GM21529 (cell line): Measurements from ENCODE around the gene LSP1.
A peak's percentile ranks its signal among the peaks of the same experiment; 100 is the strongest.

Experiments
- ATAC-seq: cut with Tn5 transposase; IDR thresholded peaks from one replicate; pipeline ENCODE4 v1.9.1; 2021; ENCODE audit not compliant: unreplicated experiment

The LSP1 gene

DNA sequence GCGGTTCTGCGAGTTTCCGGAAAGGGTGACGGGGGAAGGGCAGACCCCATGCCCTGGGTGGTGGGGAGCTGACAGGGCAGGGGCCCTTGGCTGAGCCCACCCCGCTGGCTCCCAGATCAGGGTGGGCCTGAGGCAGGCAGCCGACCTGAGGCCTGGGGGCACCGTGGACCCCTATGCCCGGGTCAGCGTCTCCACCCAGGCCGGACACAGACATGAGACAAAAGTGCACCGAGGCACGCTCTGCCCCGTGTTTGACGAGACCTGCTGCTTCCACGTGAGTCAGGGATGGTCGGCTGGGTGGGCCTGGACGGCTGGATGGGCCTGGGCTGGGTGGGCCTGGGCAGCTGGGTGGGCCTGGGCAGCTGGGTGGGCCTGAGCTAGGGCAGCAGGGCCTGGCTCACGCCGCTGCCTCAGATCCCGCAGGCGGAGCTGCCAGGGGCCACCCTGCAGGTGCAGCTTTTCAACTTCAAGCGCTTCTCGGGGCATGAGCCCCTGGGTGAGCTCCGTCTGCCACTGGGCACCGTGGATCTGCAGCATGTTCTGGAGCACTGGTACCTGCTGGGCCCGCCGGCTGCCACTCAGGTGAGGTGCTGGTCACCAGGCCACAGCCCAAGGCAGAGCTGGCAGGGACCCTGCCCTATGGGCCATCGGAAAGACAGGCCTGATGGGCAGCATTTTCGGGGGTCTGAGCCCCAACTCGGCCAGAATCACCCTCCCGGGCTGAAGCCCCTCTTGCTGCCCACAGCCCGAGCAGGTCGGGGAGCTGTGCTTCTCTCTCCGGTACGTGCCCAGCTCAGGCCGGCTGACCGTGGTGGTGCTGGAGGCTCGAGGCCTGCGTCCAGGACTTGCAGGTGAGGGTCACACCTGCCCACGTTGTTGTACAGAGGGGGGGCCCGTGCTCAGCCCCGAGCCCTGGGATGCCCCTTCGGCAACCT is 16.6 kb upstream of the LSP1 start:
- no peak for ATAC-seq

DNA sequence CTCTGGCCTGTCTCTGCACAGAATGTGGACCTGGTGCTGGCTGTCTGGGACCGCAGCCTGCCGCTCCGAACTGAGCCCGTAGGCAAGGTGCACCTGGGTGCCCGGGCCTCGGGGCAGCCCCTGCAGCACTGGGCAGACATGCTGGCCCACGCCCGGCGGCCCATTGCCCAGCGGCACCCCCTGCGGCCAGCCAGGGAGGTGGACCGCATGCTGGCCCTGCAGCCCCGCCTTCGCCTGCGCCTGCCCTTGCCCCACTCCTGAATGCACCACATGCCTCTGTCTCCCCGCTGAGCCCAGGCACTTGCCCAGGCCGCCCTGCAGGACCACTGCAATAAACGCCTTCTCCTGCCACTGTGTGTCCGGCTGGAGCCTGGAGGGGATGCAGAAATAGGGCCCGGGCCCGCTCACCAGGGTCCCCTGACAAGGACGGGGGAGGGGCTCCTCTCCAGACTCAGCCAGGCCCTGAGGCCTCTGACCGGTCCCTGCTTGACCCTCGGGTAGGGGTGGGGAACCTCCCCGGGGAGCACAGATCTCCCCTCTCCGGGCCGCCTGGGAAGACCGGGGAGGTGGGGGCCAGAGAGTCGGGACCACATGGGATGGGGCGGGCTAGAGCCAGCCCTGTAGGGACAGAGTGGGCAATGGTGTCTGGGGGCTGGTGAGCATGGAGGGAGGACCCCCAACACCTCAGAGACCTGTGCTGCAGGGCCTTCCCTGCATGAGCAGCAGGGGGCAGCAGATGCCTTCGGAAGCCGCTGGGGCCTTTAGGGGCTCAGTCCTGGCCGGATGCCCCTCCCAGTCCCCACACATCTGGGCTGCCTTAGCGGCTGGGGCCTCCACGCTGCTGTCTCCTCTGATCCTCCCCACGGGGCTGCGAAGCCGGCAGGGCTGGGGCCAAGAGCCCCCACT is 15.5 kb upstream of the LSP1 start:
- peak; percentile 52 for ATAC-seq

DNA sequence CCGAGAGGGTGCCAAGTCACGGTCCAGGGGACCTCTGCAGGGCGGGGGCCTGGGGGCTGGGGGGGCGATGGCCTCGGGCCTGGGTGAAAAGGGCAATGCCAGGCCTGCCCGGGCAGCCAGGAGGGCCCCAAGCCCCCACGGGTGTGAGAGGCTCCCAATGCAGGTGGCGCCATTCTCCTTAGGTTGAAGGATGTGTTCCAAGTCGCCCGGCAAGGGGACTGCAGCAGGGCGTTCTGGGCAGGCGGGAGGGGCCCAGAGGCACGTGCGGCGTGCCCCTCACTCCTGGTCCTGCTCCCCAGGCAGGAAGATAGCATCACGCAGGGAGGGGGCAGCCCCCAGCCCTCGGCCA is 14.8 kb upstream of the LSP1 start:
- ATAC-seq: no peak

DNA sequence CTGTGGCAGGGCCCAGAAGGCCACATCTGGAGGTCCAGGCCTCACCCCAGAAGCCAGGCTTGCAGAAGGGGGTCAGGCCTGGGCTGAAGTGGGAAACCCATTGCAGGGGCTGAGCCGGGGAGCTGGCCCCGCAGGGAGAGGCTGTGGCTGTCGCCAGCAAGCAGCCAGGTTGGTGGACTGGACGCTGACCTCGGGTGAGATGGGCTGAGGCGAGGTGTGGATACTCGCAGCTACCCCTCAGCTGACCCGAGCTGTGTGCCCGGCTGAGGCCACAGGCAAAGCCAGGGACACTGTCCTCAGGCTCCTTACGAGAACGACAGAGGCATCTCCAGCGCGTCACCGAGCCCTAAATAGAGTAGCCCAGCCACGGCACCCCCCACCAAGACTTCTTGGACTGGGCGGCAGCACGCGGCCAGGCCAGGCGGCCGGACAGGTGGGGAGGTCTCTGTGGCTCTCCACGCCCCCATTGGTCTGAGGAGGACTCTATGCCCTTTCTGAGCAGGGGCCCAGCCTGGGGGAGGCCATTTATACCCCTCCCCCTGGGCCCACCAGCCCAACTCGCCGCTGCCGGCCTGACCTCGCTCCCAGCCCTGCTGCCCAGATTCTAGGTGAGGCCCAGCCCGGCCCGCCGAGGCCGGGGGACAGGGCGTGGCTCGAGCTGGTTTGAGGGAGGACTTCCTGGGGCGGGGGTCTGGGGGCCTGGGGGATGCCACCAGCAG is 14.3 kb upstream of the LSP1 start, which contains the start of gene TNNI2:
Gene TNNI2, plus strand, starts transcription at position 556 of the 719 bp plus-strand sequence. CDS start 716 bp downstream, outside the sequence.
- no peak for ATAC-seq

DNA sequence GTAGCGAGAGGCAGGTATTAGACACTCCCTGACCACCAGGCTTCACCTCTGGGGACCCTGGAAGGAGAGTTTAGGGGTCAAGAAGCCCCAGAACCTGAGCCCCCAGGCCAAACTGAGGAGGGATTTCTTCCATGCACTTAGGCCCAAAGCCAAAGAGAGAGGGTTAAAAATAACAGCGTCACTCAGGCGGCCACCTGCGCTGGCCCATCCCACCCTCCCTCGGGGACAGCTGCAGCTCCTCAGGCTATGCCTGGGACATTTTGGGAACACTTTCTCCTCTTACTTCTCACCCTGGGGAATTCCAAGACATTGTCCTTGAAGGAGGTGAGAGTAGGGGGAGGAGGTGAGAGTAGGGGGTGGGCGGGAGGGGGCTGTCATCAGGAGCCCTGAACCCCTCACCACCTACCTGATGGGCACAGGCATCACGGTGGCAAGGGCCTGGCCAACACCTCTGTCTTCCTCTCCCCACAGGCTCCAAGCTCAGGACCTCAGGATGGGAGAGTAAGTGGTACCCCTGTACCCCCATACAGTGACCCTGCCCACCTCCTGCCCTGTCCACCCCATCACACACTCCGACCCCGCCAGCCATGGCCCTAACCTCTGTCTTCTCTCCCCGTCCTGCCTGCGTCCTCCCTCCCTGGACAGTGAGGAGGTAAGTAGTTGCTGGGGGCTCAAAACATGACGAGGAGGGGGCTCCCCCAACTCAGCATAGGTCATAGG is 13.5 kb upstream of the LSP1 start:
- ATAC-seq: no peak

DNA sequence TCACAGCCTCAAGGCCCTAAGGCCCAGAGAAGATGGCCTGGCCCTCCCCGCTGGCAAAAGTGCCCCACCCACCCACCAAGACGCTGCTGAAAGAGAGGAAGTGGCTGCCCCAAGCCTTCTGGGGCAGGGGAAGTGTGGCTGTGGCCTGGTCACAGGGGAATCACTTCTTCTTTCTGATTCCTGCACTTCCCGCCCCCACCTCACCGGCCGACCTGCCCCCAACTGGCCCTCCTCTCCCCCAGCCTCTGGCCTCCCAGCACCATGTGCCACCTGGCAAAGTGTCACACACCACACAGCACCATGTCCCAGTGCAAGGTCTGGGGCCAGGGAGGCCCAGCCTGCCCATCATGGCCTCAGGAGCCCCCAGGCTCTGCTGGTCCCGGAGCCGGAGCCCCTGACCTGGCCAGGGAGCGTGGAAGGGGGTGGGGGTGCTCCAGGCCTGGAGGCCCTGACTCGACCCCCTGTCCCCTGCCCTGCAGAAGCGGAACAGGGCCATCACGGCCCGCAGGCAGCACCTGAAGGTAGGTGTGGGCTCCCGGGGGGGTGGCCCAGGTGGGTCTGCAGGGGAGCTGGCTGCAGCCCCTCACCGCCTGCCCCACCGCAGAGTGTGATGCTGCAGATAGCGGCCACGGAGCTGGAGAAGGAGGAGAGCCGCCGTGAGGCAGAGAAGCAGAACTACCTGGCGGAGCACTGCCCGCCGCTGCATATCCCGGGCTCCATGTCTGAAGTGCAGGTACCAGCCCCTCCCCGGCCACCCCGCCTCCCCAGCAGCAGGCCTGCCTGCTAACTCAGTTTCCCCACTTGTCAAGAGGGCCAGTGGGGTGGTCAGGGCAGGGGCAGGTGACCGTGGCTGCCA is 12.7 kb upstream of the LSP1 start:
- peak; percentile 43 for ATAC-seq

DNA sequence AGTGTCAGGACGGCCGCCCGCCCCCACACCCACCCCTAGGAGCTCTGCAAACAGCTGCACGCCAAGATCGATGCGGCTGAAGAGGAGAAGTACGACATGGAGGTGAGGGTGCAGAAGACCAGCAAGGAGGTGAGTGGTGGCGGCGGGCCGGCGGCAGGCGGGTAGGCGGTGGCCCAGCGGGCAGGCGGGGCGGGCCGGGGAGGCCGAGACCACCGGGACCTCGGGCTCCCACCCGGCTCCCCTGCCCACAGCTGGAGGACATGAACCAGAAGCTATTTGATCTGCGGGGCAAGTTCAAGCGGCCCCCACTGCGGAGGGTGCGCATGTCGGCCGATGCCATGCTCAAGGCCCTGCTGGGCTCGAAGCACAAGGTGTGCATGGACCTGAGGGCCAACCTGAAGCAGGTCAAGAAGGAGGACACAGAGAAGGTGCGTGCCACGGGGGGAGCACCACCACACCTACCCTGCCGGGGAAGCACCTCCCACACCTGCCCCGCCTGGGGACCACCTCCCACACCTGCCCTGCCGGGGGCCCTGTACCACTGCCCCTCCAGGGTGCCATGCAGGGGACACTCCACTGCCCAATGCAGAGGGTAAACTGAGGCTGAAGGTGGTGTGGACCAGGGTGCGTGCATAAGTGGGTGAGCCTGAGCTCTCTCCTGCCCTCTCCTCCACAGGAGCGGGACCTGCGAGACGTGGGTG is 12.0 kb upstream of the LSP1 start:
- ATAC-seq: no peak

DNA sequence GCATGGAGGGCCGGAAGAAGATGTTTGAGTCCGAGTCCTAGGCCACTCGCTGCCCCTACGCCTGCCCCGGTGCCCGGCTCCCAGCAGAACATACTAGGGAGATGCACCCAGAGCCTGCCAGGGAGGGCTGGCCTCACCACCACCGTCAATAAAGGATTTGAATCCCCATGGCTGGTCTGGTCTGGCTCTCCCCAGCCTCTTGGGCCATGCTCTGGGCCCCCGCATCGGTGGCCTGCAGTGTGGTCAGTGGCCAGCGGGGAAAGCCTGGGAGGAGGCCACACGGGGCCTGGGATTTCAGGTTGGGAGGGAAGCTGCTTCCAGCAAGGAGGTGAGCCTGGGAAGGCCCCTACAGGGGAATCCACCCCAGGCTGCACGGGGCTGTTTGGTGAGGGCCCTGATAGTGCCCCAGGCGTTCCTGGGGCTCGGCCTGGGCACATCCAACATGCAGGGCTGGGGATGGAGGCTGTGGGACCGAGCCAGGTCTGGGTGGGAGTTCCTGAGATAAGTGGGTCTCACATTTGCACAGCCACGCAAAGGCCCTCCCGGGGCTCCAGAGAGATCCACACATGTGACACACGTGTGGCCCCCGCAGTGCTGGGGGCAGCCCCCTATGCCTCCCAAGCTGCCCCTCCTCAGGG is 11.3 kb upstream of the LSP1 start:
- no peak for ATAC-seq

DNA sequence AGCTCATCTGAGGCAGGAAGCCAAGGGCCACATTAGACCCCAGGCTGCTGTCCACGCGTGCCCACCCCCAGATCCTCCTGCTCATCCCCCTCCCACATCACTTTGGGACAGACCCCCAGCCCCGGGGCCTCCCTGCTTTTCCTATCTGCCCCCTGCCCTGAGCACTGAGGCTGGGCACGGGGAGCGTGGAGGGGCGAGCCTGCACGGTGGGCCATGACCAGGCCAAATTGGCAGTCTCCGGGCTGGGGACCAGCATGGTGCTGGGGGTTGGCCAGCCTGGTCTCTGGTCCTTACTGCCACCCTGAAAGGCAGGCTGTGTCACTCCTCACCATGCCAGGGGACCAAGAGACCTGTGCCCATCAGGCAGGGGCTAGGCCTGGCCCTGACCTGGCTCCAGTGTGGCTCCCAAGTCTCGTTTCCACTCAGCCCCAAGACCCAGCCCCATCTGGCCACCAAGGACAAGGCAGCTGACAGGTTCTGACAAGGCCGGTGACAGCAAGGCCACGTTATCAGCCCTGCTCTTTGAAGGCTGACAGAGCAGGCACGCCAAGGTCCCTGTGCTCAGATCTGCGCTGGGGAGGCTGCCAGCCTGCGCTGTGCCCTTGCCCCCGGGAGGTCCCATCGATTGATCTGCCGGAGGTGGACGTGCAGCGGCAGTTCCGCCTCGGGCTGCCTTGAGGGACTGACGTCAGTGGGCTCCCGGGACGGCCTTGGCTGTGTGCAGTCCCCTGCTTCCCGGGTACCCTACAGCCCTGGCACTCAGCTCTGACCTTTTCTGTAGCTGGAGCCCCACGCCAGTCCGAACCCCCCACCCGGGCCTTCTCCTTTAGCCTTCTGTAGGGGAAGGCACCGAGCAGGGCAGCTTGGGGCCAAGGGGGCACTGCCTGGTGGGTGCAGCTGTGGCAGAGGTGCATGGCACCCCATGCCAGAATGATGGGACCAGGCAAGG is 10.5 kb upstream of the LSP1 start:
- no peak for ATAC-seq

DNA sequence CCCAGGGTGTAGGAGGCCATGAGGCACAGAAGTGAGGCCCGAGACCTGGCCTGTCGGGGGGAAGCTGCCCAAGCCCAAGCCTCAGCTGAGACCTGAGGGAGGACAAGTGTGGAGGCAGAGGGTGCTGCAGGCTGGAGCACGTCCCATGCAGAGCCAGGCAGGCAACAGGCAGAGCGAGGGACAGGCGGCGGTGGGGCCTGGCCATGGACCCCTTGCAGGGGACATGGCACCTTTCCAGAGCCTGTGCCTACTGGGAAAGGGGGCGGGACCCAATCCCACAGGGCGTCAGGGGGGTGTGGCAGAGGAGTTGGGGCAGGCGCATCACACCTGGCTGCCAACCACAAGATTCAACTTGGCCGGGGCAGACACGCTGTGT is 9.8 kb upstream of the LSP1 start:
- no peak for ATAC-seq

DNA sequence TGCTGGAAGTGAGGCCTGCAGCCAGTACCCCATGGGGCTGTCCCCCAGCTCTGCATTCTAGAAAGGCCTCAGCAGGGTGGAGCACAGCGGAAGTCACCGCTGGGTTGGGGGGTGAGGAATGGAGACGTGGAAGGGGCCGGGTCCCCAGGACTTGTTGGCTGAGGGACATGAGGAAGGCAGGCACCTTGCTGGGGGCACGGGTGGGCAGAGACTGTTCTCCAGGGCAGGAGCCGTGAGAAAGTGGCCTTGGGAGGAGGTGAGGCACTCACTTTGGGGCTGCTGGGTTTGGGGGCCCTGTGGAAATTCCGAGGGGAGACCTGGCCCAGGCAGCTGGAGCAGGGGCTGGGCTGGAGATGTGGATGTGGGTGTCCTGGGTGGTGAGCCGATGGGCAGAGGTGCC is 9.1 kb upstream of the LSP1 start:
- no peak for ATAC-seq

DNA sequence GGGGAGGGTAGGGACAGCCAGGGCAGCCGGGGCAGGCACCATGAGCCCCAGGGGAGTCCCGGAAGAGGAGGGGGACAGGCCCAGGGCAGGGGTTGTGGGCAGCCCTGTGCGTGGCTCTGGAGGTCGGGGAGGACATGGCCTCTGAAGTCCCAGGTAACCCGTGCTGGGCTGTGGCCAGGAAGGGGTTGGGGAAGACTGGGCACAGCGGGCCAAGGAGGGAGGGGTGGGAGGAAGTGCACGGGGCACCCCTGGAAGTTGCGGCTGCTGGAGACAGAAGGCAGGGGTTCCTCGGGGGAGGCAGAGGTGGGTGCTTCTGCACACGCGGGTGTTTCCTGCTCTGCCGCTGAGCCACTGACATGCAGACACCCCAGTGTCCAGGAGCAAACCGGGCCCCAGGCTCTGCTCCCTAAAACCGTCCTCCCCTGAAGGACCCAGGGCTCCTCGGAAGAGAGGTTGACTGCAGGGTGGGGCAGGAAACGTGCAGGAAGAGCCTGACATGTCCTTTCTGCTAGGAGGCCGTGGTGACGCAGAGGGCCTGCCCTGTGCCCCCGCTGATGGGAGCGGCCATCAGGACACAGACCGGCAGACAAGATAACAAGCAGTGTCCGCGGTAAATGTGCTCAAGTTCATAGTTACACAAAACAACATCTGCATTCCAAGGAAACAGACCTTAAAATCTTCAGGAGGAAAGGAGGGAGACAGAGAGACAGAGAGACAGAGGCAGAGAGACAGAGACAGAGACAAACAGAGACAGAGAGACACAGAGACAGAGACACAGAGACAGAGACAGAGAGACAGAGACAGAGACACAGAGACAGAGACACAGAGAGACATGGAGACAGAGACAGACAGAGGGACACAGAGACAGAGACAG is 8.4 kb upstream of the LSP1 start:
- ATAC-seq: no peak

DNA sequence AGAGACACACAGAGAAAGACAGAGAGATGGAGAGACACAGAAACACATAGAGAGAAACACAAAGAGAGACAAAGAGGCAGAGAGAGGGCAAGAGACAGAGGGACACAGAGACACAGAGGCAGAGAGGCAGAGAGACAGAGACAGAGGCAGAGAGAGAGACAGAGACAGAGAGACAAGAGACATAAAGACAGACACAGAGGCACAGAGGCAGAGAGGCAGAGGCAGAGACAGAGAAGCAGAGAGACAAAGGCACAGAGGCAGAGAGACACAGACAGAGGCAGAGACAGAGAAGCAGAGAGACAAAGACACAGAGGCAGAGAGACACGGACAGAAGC is 7.8 kb upstream of the LSP1 start:
- ATAC-seq: no peak

DNA sequence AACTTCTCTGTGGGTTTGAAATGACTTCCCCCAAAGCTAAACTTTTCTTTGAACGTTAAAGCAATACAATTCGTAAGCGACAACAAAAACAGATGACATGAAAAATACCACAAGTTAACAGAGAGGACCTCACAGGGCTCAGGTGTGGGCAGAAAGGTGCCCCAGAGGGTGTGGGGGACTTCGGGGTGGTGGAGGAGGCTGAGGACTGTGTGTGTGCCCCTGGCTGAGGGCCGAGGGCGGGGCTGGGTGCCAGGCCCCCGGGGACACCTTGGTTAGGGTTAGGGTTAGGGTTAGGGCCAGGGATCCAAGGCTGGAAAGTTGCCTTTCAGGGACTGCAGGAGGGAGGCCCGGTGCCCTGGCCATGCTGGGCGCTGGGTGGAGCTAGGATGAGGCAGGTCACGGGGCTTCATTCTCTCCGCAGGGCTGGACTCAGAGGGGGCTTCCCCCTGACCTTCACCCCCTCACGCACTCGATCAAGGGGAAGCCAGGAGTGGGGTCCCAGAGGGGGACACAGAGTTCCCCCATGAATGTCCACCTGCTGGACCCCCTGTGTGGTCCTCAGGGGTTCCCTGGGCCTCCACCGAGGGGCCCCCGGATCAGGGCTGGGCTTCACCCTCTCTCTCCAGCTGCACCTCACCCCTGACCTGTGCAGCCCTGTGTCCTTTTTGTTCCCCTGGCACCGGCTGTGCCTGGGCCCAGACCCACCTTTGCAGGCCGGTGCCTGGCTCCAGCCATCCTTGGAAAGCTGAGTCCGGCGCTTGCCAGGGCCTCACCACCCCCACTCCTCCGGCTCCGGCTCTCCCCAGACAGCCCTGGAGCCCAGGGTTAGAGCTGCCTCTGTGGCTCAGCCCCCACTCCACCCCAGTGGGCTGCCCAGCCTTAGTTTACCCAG is 7.1 kb upstream of the LSP1 start:
- ATAC-seq: no peak

DNA sequence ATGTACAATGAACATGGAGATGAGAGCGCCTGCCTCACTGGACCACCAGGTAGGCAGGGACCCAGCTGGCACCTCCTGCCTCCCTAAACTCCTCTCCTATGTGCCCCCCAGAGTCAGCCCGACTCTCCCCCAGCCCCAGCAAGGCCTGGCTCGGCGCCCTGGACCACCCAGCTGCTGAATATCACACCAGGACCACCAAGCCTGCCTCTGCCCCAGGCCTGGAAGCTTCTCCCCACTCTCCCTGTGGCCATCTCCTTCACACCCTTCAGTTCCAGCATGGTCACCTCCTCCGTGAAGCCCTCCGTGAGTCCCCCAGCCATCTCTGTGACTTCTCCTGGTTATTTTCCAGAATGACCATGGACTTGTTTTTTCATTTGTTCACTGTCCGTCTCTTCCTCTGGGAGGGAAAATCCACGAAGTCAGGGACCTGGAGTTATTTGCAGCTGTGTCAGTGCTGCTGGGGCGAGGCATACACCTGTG is 6.4 kb upstream of the LSP1 start:
- ATAC-seq: no peak
